Colonic mucosa (tissue), 4 donors: ENCODE data around the gene DGKB. TPM values are rescaled to one million over a fixed set of nuclear protein-coding genes. Genes with fewer than 3 reads are reported as not detected.

Experiments used
- DNase-seq: peaks from one replicate; pipeline ENCODE4 v3.0.0-alpha.2; 2020
- H3K27ac ChIP-seq: fragments of 200-600 bp; one replicate; pipeline ENCODE4 v1.8.0; 2021
- H3K27me3 ChIP-seq: fragments of 200-600 bp; one replicate; pipeline ENCODE4 v1.8.0; 2021
- H3K36me3 ChIP-seq: fragments of 200-600 bp; one replicate; pipeline ENCODE4 v1.8.0; 2021
- H3K4me1 ChIP-seq: fragments of 200-600 bp; one replicate; pipeline ENCODE4 v1.8.0; 2021; ENCODE audit warnings: mild to moderate bottlenecking
- H3K4me3 ChIP-seq: fragments of 200-600 bp; one replicate; pipeline ENCODE4 v1.8.0; 2021
- H3K9ac ChIP-seq, 2 donors: one replicate each; pipeline ENCODE4 v1.7.0; 2013; ENCODE audit warnings: control low read depth in 2 of 2, low read depth in 2 of 2, low read length in 2 of 2
- H3K9me3 ChIP-seq: fragments of 200-600 bp; one replicate; pipeline ENCODE4 v1.8.0; 2021
- intact Hi-C: fragments of 100-400 bp; cut with DNase I; formaldehyde crosslinking; loops from one replicate; pipeline ENCODE4 v1.14.1; 2022
- total RNA-seq, 2 donors: library from RNA; stranded (reverse); fragmentation: NEBNext Ultra II Directional in 1 of 2; extraction: Animal tissue kit (Norgen Biotek cat#: 25700) in 1 of 2; gene quantifications; one replicate each; pipeline ENCODE4 v1.2.1, GENCODE V29; 2021
- TF ChIP-seq, protein P1 (sequence below): fragments of 200-600 bp; IDR thresholded peaks from one replicate; pipeline ENCODE4 v1.8.0; 2022; ENCODE audit warnings: antibody characterized with exemption, mild to moderate bottlenecking
- donor health status: healthy.
- donor health status: DM: no; HTN: no; CAD: no.
- donor health status: DM: no; HTN: no; CAD: no.

DGKB gene
- total RNA-seq, 2 donors from 2014 or later: 0.25 to 0.61 TPM

DNA sequence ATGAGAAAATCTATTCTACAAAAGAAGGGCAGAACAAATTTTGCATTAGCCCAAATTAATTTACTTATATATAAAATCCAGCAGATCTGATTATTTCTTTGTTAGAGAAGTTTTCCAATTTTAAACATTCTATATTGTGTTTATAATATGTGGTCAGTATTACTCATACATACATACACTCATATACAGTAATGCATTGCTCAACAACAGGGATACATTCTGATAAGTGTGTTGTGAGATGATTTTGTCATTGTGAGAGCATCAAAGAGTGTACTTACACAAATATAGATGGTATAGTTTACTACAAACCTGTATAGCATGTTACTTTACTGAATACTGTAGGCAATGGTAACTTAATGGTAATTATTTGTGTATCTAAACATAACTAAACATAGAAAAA, 673.5 kb downstream of the DGKB start:
- H3K4me3 ChIP-seq: no peak overlapping the region
- DNase-seq: no peak
- H3K9ac ChIP-seq: no peak overlapping the region
- TF ChIP-seq, protein P1, sequence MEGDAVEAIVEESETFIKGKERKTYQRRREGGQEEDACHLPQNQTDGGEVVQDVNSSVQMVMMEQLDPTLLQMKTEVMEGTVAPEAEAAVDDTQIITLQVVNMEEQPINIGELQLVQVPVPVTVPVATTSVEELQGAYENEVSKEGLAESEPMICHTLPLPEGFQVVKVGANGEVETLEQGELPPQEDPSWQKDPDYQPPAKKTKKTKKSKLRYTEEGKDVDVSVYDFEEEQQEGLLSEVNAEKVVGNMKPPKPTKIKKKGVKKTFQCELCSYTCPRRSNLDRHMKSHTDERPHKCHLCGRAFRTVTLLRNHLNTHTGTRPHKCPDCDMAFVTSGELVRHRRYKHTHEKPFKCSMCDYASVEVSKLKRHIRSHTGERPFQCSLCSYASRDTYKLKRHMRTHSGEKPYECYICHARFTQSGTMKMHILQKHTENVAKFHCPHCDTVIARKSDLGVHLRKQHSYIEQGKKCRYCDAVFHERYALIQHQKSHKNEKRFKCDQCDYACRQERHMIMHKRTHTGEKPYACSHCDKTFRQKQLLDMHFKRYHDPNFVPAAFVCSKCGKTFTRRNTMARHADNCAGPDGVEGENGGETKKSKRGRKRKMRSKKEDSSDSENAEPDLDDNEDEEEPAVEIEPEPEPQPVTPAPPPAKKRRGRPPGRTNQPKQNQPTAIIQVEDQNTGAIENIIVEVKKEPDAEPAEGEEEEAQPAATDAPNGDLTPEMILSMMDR: no peak
- H3K36me3 ChIP-seq: no peaks in the 10 kb centered on the region
- no peaks in the 10 kb centered on the region for H3K9me3 ChIP-seq
- intact Hi-C loops: no loop called here
- H3K4me1 ChIP-seq: no peaks in the 10 kb centered on the region
- H3K27me3 ChIP-seq: no peaks in the 10 kb centered on the region
- no peak overlapping the region for H3K27ac ChIP-seq

DNA sequence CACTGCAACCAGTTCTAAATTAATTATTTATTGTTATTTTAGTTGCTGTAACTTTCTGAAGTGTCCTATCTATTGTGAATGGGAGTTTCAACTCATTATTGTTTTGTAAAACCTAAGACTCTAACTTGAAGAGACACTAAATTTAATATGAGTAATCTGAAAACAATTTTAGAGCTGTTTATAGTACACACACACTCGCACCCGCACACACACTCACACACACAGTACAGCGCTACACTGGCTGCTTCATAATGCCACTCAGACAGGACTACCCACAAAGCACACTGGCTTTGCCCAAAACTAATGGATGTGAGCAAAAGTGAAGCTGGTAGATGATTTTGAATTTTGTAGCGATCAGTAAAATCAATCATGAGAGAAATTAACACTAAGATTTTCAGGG, 674.2 kb downstream of the DGKB start:
- TF ChIP-seq, protein P1: no peak
- no peak for DNase-seq
- no peaks in the 10 kb centered on the region for H3K4me1 ChIP-seq
- H3K27ac ChIP-seq: no peak overlapping the region
- no peak overlapping the region for H3K4me3 ChIP-seq
- no peak overlapping the region for H3K9ac ChIP-seq
- intact Hi-C loops: no loop called here
- no peaks in the 10 kb centered on the region for H3K36me3 ChIP-seq
- H3K9me3 ChIP-seq: no peaks in the 10 kb centered on the region
- H3K27me3 ChIP-seq: no peaks in the 10 kb centered on the region

DNA sequence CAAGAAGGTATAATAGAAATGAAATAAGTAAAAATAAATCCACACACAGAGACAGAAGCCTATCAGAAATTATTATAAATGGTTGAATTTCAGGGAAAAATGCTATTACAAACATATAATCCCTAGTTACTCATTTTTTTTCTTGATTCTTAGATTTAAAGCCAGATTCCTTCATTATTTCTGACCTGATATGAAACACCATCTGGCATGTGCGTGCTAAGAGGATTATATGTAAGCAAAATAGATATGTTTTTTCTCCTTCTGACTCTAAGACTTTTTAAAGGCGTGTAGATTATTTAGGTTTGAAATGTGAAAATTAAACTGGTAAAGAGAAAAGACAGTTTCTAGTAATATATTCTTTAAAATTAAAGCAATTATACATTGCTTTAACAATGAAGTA, 676.4 kb downstream of the DGKB start:
- Histone ChIP-seq H3K4me3 (no peak overlapping the region), H3K9ac (no peak overlapping the region), H3K9me3 (no peaks in the 10 kb centered on the region), H3K36me3 (no peaks in the 10 kb centered on the region), H3K4me1 (no peaks in the 10 kb centered on the region), H3K27ac (no peak overlapping the region), H3K27me3 (no peaks in the 10 kb centered on the region)
- TF ChIP-seq, protein P1: no peak
- intact Hi-C loops: no loop called here
- no peak for DNase-seq

DNA sequence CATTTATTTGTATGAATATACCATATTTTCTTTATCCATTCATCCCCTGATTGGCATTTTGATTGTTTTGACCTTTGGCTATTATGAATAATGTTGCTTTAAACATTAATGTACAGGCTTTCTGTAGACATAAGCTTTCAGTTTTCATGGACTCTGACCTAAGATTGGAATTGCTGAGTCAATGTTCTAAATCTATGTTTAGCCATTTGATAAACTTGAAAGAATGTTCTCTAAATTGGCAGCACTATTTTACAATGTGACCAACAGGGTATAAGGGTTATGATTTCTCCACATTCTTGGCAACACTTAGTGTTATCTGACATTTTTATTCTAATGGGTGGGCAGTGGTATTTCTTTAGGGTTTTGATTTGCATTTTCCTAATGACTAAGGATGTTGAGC, 683.4 kb downstream of the DGKB start:
- no peak overlapping the region for H3K27ac ChIP-seq
- H3K9ac ChIP-seq: no peak overlapping the region
- H3K36me3 ChIP-seq: no peaks in the 10 kb centered on the region
- no peak for DNase-seq
- no peaks in the 10 kb centered on the region for H3K9me3 ChIP-seq
- intact Hi-C loops: no loop called here
- H3K4me3 ChIP-seq: no peak overlapping the region
- H3K27me3 ChIP-seq: no peaks in the 10 kb centered on the region
- TF ChIP-seq, protein P1: no peak
- no peaks in the 10 kb centered on the region for H3K4me1 ChIP-seq

DNA sequence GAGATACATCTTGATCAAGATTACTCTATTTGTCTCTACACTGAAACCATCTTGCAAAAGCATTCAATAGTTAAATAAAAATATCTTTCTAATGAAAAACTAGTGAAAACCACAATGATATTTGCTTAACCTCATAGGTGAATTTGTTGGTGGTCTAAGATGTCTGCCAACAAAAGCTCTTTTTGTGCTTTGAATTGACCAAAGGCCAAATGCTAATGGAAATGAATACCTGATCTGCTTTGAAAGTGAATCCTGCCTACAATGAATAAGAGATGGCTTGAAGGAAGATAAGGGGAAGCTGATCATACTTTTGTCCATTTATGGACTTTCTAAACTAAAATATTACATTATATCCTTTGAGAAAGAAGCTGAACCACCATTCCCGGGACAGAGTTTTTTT, 684.2 kb downstream of the DGKB start:
- Histone ChIP-seq H3K4me3 (no peak overlapping the region), H3K36me3 (no peaks in the 10 kb centered on the region), H3K9ac (no peak overlapping the region), H3K4me1 (no peaks in the 10 kb centered on the region), H3K27ac (no peak overlapping the region), H3K9me3 (no peaks in the 10 kb centered on the region), H3K27me3 (no peaks in the 10 kb centered on the region)
- TF ChIP-seq, protein P1: no peak
- intact Hi-C loops: no loop called here
- DNase-seq: no peak
